Measurements from ENCODE around the gene HSFX3. TPM values are rescaled to one million over a fixed set of nuclear protein-coding genes. Genes with fewer than 3 reads are reported as not detected.

The HSFX3 gene
- total RNA-seq, 1 experiment from 2014 or later = not detected

- no peak for DNase-seq (ENCODE audit: unreplicated experiment)
- CTCF ChIA-PET = interaction anchor here (0.6 kb wide), 1 partner anchor 1957 kb away, joined by 3 read pairs; no protein-coding TSS in a partner anchor
These were observed 43.4 kb downstream of the HSFX3 start for GRCh38 chrX:149506349-149506748.

DNA sequence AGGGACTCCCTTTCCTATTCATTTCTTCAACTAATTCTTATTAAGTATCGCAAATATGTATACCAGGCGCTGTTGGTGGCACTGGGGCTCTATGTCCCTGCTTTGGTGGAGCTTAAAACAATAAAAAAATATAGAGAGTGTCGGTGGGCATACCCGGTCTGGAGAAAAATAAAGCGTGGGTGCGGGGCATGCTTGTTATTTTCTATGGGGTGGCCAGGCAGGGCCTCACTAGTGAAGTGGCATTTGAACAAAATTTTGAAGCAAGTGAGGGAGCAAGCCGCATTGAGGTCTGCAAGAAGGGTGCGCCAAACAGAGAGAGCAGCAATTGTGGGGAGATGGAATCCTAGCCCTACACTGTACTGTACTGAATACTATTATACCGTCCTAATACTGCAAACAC lies 44.1 kb downstream of the HSFX3 start:
- no TSS peak for BruUV-seq (replicated peaks)
- peaks cover 5% of the 10 kb centered on the region for H3K36me3 Mint-ChIP-seq (ENCODE audit: insufficient read depth, unreplicated experiment)
- no peaks in the 10 kb centered on the region for H3K9me3 Mint-ChIP-seq (ENCODE audit: unreplicated experiment)
- peak overlapping the region; percentile 66 for H3K27ac Mint-ChIP-seq (ENCODE audit: low read depth, unreplicated experiment)
- ChIA-PET CTCF (interaction anchor here (0.6 to 0.7 kb wide), 2 partner anchors 434 to 1956 kb away, joined by 3 read pairs; no protein-coding TSS in a partner anchor), POLR2A (interaction anchor here (0.7 to 3.0 kb wide), 4 partner anchors 9 to 133 kb away, joined by 3 to 20 read pairs (median 8); partner anchors contain the start of gene EOLA1)
- H3K4me3 Mint-ChIP-seq (ENCODE audit: unreplicated experiment) = peak overlapping the region; percentile 77
- peaks cover 16% of the 10 kb centered on the region for H3K4me1 Mint-ChIP-seq (ENCODE audit: insufficient read depth, unreplicated experiment)
- DNase-seq (ENCODE audit: unreplicated experiment) = no peak
- no peaks in the 10 kb centered on the region for H3K27me3 Mint-ChIP-seq (ENCODE audit: insufficient read depth, unreplicated experiment)
- TF ChIP-seq CTCF (IDR thresholded peaks at IDR 0.05; ENCODE audit: unreplicated experiment) = no peak
- intact Hi-C loops (cut with micrococcal nuclease) = no loop called here

More at GRCh38 chrX:149506349-149506748, 43.4 kb downstream of the HSFX3 start:
- no TSS peak for BruUV-seq (replicated peaks)
- Mint-ChIP-seq H3K9me3 (ENCODE audit: unreplicated experiment) (no peaks in the 10 kb centered on the region), H3K4me1 (ENCODE audit: insufficient read depth, unreplicated experiment) (peaks cover 16% of the 10 kb centered on the region), H3K36me3 (ENCODE audit: insufficient read depth, unreplicated experiment) (no peaks in the 10 kb centered on the region), H3K27ac (ENCODE audit: low read depth, unreplicated experiment) (no peak overlapping the region), H3K4me3 (ENCODE audit: unreplicated experiment) (no peak overlapping the region), H3K27me3 (ENCODE audit: insufficient read depth, unreplicated experiment) (no peaks in the 10 kb centered on the region)
- TF ChIP-seq CTCF (IDR thresholded peaks at IDR 0.05; ENCODE audit: unreplicated experiment) = no peak
- POLR2A ChIA-PET = interaction anchor here (1.3 to 3.0 kb wide), 2 partner anchors 10 to 12 kb away, joined by 3 to 12 read pairs; no protein-coding TSS in a partner anchor
- intact Hi-C loops (cut with micrococcal nuclease) = no loop called here

- CTCF ChIA-PET = interaction anchor here (0.7 to 1.0 kb wide), 2 partner anchors 8 to 435 kb away, joined by 3 to 4 read pairs; no protein-coding TSS in a partner anchor
These were observed 44.6 kb downstream of the HSFX3 start, which contains the start of gene IDS for GRCh38 chrX:149504915-149505651. IDS (minus strand) TSS chrX:149505306; CDS start chrX:149505137, 169 bp downstream.

More at GRCh38 chrX:149504915-149505651, 44.6 kb downstream of the HSFX3 start, which contains the start of gene IDS:
- H3K9me3 Mint-ChIP-seq (ENCODE audit: unreplicated experiment) = no peaks in the 10 kb centered on the region
- H3K4me1 Mint-ChIP-seq (ENCODE audit: insufficient read depth, unreplicated experiment) = peaks cover 12% of the 10 kb centered on the region
- H3K36me3 Mint-ChIP-seq (ENCODE audit: insufficient read depth, unreplicated experiment) = peaks cover 10% of the 10 kb centered on the region
- POLR2A ChIA-PET = interaction anchor here (0.7 to 3.0 kb wide), 4 partner anchors 8 to 133 kb away, joined by 3 to 20 read pairs (median 8); partner anchors contain the start of gene EOLA1
- peak within 1 kb of the TSS; percentile 66 for H3K27ac Mint-ChIP-seq (ENCODE audit: low read depth, unreplicated experiment)
- peak; percentile 86 for DNase-seq (ENCODE audit: unreplicated experiment)
- peak within 1 kb of the TSS; percentile 77 for H3K4me3 Mint-ChIP-seq (ENCODE audit: unreplicated experiment)
- H3K27me3 Mint-ChIP-seq (ENCODE audit: insufficient read depth, unreplicated experiment) = no peaks in the 10 kb centered on the region
- TF ChIP-seq CTCF (IDR thresholded peaks at IDR 0.05; ENCODE audit: unreplicated experiment) = no peak
- BruUV-seq (replicated peaks) = no TSS peak
- intact Hi-C loops (cut with micrococcal nuclease) = no loop called here

Measured in MCF 10A (cell line).